ENCODE results near the gene SHOX. TPM values are rescaled to one million over a fixed set of nuclear protein-coding genes. Genes with fewer than 3 reads are reported as not detected.
"Not testable (repeated sequence)": the region's sequence is repeated elsewhere in the genome, so short reads cannot be mapped to it uniquely, and the experiment has no call there.

Gene SHOX
- total RNA-seq, 1 donor from 2014 or later, result not detected

- DNase-seq (ENCODE audit: low read depth), result no peak
Measured at GRCh38 chrX:636981-637659, 6.5 kb downstream of the SHOX start.

- DNase-seq (ENCODE audit: low read depth), result no peak
Measured at GRCh38 chrX:637660-638481, 7.3 kb downstream of the SHOX start.

GRCh38 chrX:638482-639131 is 8.0 kb downstream of the SHOX start:
- no peak for DNase-seq (ENCODE audit: low read depth)

- DNase-seq (ENCODE audit: low read depth), result no peak
Measured at GRCh38 chrX:639151-639550, 8.6 kb downstream of the SHOX start.

- DNase-seq (ENCODE audit: low read depth), result no peak
Measured at GRCh38 chrX:640641-641040, 10.1 kb downstream of the SHOX start.

- DNase-seq (ENCODE audit: low read depth), result no peak
Measured at GRCh38 chrX:641671-642435, 11.3 kb downstream of the SHOX start.

GRCh38 chrX:642436-643240 is 12.0 kb downstream of the SHOX start:
- no peak for DNase-seq (ENCODE audit: low read depth)

GRCh38 chrX:643241-643595 is 12.6 kb downstream of the SHOX start:
- no peak for DNase-seq (ENCODE audit: low read depth)

- no peak for DNase-seq (ENCODE audit: low read depth)
Measured at GRCh38 chrX:643911-644303, 13.3 kb downstream of the SHOX start.

- DNase-seq (ENCODE audit: low read depth), result no peak
Measured at GRCh38 chrX:644304-645281, 14.0 kb downstream of the SHOX start.

GRCh38 chrX:646228-646495 is 15.6 kb downstream of the SHOX start:
- DNase-seq (ENCODE audit: low read depth), result no peak

- DNase-seq (ENCODE audit: low read depth), result no peak
Measured at GRCh38 chrX:646796-647195, 16.2 kb downstream of the SHOX start.

- DNase-seq (ENCODE audit: low read depth), result no peak
Measured at GRCh38 chrX:649166-649565, 18.6 kb downstream of the SHOX start.

- peak; percentile 47 for DNase-seq (ENCODE audit: low read depth)
Measured at GRCh38 chrX:650324-650723, 19.7 kb downstream of the SHOX start.

GRCh38 chrX:650811-651210 is 20.2 kb downstream of the SHOX start:
- no peak for DNase-seq (ENCODE audit: low read depth)

GRCh38 chrX:651922-652321 is 21.3 kb downstream of the SHOX start:
- DNase-seq (ENCODE audit: low read depth), result not testable (repeated sequence)

- DNase-seq (ENCODE audit: low read depth), result no peak
Measured at GRCh38 chrX:652341-652741, 21.8 kb downstream of the SHOX start.

GRCh38 chrX:653306-653705 is 22.7 kb downstream of the SHOX start:
- DNase-seq (ENCODE audit: low read depth), result no peak

GRCh38 chrX:661154-661553 is 30.6 kb downstream of the SHOX start:
- DNase-seq (ENCODE audit: low read depth), result no peak

- DNase-seq (ENCODE audit: low read depth), result no peak
Measured at GRCh38 chrX:662126-662525, 31.5 kb downstream of the SHOX start.
